Cardiac septum (tissue), 1 donor: ENCODE measurements around the gene RBM18. TPM values are rescaled to one million over a fixed set of nuclear protein-coding genes. Genes with fewer than 3 reads are reported as not detected.
A peak's percentile ranks its signal among the peaks of the same experiment; 100 is the strongest.

Experiments
- DNase-seq: peaks from one replicate; pipeline ENCODE4 v3.0.0-alpha.2; 2020; ENCODE audit warnings: low spot score
- intact Hi-C: fragments of 100-400 bp; cut with DNase I; formaldehyde crosslinking; loops from one replicate; pipeline ENCODE4 v1.14.0; 2022
- long read RNA-seq: library from polyadenylated mRNA; unstranded; transcript quantifications from one replicate; pipeline ENCODE4 v2.0.0, GENCODE V29; 2021
- total RNA-seq: library from RNA; stranded (reverse); fragmentation: NEBNext Ultra II Directional; extraction: Animal tissue kit (Norgen Biotek cat#: 25700); gene quantifications from one replicate; pipeline ENCODE4 v1.2.1, GENCODE V29; 2021
- donor health status: DM: no; HTN: no; CAD: no.

Gene RBM18, protein sequence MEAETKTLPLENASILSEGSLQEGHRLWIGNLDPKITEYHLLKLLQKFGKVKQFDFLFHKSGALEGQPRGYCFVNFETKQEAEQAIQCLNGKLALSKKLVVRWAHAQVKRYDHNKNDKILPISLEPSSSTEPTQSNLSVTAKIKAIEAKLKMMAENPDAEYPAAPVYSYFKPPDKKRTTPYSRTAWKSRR
- 32.3 TPM for total RNA-seq
- long read RNA-seq, full-length matches to known transcripts = 106 of 117 reads
- long read RNA-seq, partial matches to known transcripts = 1 of 117 reads
- long read RNA-seq, other reads (novel, unspliced or antisense) = 10 of 117 reads

DNA sequence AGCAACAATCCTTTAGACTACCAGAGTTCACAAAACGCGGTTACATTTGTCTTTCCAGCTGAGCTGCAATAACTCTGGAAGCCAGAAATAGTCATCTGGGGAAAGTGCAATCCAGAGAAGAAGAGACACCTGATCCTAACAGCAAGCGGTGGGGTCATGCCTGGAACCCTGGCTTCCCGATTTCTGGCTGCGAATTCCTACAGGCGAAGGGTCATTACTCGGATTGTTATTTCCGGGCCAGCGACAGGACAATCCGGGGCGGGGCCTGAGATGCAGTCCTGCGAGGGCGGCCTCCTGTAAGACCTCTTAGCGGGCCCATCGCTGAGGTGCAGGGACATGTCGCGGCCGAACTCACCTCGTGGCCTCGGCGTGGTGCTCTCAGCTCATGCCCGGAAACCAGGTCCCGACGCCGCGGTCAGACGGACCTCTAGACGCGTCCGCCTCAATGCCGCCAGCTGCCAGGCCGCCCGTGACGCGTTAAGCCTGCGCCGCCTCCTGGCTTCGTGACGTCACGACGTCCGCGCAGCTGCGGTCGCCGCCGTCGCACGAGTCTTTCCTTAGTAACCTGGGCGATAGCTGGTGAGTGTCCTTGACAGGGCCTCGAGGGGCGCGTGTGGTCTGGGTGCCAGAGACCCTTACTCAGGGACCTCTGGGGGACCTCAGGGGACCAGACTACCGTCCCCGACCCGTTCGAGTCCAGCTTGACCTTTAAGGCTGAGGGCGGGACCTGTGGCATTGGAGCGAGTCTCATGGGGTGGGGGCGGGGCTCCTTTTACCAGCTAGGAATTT is at the start of gene RBM18, which contains the start of gene MRRF:
Gene RBM18 (minus strand): TSS at position 481 of the 789 bp plus-strand sequence. CDS start 3,348 bp downstream, outside the sequence.
Gene MRRF (plus strand): TSS at position 523 of the 789 bp plus-strand sequence. CDS start 6,010 bp downstream, outside the sequence.
- intact Hi-C loops = loop anchor here (2.0 kb wide), 1 partner anchor 84 kb away; no protein-coding TSS in a partner anchor

DNA sequence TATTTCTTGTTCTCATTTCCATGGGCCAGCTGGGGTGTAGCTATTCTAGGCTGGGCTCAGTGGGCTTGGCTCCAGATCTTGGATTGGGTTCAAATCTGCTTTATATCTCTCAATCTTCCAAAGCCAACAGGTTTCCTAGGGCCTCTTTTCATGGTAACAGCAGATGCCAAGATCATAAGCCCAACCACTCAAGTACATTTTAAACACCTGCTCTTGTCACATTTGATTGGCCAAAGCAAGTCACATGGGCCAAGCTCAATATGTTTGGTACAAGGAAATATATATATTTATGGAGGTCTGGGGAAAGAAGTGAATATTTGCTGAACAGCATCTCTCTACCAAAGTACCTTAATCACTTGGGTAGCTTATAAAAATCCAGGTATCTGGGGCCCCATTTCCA is 49.5 kb upstream of the RBM18 start:
- intact Hi-C loops = no loop called here
- no peak for DNase-seq

More for the DNA sequence above, at the start of gene RBM18, which contains the start of gene MRRF:
- DNase-seq = peak; percentile 96

DNA sequence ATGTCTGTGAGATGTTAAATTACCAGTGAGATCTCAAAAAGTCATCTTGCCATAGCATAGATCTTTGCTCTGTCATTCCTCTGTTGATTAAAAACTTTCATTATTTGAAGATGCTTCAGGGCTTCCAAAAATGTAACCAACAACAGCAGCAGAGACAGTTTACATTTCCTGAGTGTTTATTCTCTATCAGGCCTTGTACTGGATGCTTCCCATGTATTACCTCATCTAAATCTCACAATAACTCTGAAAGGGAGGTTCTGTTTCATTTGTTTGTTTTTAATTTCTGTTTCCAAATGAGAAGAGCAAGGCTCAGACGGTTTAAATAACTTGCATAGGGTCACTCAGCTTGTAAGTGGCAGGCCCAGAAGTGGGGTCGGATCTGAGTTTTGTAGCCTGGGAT is 45.2 kb upstream of the RBM18 start:
- DNase-seq = no peak
- intact Hi-C loops = loop anchor here (5.0 kb wide), 1 partner anchor 37 kb away; no protein-coding TSS in a partner anchor

DNA sequence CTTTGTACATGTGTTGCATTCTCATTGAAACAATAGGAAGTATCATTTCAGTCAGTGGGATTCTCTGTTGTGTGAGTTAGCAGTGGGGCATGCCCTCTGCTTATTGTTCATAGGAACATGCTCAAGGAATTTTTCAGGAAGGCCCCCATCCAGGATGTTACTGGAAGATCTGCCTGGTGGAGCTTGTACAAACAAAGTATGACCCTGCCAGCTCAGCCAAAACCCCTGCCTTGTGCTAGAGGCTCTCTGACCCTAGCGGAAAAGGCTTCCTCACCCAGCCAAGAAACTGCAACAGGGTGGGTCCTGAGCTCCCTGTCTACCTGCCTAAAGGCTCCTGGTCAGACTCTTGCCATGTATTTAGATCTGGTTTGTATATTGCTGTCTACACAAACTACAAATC is 43.3 kb upstream of the RBM18 start:
- intact Hi-C loops = loop anchor here (5.0 kb wide), 1 partner anchor 39 kb away; no protein-coding TSS in a partner anchor
- no peak for DNase-seq

DNA sequence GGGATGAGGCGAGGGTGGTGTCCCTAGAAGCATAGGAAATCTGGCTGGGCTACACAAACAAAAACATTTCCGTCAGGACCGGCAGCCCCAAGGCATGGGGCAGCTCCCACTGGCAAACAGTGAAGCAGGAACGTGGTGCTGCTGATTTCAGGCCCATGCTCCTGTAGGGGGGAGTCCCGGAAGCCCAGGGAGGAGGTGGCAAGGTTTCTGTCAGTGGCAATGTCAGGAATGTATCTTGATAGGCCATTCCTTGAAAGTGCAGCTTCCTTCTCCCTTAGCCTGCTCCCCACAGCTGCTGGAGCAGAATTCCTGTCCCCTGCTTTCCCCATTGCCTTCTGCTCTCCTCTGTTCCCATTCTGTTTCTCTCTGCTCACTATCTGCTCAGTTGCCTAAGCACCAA is 42.4 kb upstream of the RBM18 start:
- intact Hi-C loops = loop anchor here (5.0 kb wide), 1 partner anchor 40 kb away; no protein-coding TSS in a partner anchor
- DNase-seq = no peak

DNA sequence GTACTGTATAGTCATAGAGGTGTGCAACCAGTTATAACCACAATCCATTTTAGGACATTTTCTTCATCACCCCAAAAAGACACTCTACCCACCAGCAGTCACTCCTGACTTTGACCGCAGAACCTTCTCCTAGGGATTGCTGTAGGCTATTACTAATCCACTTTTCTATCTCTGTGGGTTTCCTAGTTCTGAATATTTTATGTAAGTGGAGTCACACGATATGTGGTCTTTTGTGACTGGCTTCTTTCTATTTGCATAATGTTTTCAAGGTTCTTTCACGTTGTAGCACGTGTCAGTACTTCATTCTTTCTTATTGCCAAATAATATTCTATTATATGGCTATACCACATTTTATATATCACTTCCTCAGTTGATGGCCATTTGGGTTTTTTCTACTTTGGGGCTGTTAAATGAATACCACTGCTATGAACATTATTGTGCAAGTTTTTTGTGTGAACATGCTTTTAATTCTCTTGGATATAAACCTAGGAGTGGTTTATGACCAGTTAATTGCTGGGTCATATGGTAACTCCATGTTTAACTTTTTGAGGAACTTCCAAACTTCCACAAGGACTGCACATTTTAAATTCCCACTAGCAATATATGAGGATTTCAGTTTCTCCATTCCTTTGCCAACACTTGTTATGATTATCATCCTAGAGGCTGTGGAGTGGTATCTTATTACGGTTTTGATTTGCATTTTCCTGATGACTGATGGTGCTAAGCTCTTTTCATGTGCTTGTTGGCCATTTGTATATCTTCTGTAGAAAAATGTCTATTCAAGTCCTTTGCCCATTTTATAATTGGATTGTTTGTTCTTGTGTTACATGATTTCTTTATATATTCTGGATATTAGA is 37.8 kb upstream of the RBM18 start:
- no peak for DNase-seq
- intact Hi-C loops = no loop called here

DNA sequence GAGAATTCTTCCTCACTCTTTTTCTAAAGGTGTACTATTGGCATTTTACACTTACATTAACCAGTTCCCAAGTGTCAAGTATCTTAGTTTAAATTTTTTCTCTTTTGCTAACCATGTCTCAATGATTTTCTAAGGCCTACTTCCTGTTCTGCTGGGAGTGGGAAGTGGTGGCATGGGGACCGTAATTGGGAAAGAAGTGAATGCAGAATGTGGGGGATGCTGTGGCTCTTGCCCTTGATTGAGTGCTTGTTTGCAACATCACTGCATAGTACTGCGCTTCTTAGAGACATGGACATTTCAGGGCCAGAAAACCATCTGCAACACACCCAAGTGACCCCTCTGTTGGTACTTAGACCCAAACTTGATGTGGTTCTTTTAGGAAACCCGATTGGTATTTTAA is 32.9 kb upstream of the RBM18 start:
- no peak for DNase-seq
- intact Hi-C loops = no loop called here

DNA sequence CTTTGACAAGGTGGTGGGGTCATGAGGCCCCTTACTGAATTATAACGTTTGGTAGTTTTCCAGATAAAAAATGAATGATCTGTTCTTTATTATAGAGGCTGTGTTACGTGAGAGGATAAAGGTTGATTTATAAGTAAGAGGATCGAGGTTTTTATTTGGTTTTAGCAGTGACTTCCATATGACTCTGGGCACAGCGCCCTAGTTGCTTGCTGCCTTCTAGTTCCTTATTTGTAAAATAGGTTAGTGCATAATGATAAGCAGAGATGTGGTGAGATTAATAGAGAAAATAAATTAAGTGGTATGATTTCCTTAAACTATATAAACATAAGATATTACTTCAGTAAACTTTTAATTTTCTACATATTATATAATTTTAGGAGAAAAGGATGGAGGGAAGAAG is 29.9 kb upstream of the RBM18 start:
- intact Hi-C loops = loop anchor here (5.0 kb wide), 1 partner anchor 33 kb away; no protein-coding TSS in a partner anchor
- DNase-seq = no peak

DNA sequence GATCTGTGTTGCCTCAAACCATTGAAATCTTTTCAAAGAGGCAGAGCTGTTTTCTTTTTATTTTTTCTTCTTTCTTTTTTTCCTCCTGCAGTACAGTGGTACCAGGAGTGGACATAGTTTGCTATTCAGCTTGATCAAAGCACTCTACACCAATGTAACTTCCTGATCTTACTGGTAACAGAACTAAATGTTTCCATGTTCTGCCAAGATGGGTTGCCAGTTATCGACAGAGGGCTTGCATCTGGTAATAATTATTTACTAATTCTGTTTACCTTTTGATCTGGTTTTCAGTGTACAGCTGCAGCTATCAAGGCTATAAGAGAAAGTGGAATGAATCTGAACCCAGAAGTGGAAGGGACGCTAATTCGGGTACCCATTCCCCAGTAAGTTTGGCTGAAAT is 26.8 kb upstream of the RBM18 start:
- DNase-seq = no peak
- intact Hi-C loops = loop anchor here (5.0 kb wide), 1 partner anchor 36 kb away; no protein-coding TSS in a partner anchor

DNA sequence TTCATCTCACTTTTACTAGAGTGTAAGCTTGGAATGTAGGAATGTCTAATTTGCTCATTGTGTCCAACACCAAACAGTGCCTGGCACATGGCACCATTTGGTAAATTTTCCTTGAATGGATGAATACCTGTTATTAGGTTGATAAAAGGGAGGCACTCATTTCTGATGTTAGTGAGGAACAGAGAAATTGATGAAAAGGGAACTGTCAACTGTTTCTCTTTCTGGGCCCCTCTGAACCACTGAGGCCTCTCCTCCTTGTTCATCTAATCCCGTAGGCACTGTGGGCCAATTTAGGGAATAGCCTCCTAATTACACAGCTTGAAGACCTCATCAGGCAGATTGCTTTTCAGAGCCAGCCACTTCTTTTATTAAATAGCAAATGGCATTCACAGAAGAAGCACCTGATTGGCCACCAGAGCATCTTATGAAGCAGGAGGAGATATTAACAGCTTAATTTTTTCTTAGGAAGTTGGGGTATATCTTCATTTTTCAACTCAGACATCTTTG is 22.6 kb upstream of the RBM18 start:
- intact Hi-C loops = no loop called here
- DNase-seq = no peak

DNA sequence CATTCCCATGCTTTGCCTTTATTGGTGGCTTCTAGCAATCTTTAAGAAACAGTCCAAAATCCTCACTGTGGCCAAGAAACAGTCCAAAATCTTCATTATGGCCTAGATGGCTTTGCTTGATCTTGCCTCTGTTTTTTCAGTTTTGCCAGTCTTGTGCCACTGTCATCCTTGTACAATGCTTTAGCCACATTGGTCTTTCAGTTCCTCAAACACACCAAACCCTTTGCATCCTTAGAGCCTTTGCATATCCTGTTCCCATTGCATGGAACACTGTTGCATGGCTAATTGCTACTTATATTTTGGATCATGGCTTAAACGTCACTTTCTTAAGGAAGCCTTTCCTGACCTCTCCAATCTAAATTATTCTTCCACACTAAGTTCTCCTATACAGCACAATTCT is 22.1 kb upstream of the RBM18 start:
- DNase-seq = no peak
- intact Hi-C loops = no loop called here

DNA sequence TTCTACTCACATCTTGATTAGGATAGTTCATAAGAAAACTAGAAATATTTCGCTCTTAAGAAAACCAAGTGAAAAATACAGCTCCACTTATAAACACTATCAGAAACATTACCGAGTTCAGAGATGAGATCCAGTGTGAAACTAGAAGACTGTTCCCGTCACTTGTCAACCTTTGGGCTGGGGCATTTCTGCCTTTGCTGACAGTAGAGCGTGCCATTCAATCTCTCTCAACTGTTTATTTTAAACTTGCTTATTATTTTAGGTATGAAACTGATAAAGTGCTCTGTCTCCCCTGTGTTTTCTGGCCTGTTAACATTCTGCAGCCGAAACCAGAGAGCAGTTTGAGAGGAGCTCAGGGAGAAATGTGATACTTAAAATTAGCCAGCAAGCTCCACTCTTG is 16.7 kb upstream of the RBM18 start:
- intact Hi-C loops = no loop called here

DNA sequence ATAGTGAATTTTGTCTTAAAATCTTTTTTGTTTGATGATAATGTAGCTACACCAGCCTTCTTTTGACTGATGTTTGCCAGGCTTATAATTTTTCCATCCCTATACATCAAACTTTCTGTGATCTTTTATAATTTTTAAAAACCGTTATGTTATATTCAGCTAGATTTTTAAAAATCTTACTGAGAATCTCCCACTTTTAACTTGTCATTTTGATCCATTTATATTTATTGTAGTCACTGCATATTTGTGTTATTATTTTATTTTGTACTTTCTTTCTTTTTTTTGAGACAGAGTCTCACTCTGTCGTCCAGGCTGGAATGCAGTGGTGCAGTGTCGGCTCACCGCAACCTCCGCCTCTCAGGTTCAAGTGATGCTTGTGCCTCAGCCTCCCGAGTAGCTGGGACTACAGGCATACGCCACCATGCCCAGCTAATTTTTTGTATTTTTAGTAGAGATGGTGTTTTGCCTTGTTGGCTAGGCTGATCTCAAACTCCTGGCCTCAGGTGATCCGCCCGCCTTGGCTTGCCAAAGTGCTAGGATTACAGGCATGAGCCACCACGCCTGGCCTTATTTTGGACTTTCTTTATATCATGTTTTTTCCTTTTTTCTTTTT is 12.8 kb upstream of the RBM18 start:
- intact Hi-C loops = no loop called here

More for the DNA sequence above, 16.7 kb upstream of the RBM18 start:
- no peak for DNase-seq

DNA sequence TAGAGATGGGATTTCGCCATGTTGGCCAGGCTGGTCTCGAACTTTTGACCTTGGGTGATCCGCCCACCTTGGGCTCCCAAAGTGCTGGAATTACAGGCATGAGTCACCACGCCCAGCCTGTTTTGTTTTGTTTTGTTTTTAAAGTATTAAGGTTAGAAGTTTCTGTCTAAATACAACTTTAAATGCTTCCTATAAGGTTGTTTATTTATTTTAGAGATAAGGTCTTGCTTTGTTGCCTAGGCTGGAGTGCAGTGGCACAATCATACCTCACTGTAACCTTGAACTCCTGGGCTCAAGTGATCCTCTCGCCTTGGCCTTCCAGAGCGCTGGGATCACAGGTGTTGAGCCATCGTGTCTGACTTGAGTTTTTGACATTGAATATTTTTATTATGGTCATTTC is 11.5 kb upstream of the RBM18 start:
- no peak for DNase-seq
- intact Hi-C loops = no loop called here

More for the DNA sequence above, 12.8 kb upstream of the RBM18 start:
- no peak for DNase-seq

DNA sequence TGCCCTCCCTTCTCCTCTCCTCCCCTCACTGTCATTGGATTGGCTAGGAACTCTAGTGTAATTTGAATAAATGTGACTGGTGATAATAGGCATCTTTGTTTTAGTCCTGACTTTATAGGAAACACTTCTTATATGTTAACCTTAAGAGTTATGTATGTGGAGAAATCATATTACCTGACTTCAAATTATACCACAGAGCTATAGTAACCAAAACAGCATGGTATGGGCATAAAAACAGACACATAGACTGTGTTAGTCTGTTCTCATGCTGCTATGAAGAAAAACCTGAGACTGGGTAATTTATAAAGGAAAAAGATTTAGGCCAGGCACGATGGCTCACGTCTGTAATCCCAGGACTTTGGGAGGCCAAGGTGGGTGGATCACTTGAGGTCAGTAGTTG is 9.4 kb upstream of the RBM18 start:
- intact Hi-C loops = no loop called here
- DNase-seq = no peak

DNA sequence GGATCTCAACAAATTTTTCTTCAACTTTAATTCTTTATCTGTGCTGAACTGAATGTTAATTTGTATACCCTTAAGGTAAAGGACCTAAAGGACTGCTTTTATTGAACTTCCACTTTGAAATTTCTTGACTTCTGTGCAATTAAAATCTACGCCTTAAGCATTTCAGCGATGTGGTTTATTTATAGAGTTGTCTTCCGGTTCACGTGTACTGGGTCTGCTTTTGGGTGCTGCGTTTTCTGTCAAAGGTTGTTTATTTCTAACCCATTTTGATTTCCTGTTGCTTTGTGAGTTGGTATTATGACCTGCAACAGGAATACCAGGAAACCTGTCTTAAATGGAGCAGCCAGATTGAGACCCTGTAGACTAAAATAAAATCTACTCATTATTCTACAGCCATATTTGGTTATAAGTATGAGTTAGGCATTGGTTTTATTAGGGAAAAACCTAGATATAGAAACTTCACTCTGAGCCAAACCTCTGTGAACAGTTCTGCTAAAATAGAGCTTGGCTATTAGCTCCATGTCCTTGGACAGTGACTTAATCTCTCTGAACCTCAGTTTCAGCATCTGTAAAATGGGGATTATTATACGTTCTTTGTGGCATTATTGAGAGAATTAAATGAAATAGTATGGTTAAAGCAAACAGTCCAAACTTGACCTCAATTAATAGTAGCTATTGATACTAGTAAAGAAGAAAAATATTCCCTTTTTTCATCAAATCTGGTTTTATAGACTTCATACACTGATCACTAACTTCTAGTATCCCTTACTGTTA is 3.6 kb upstream of the RBM18 start:
- no peak for DNase-seq
- intact Hi-C loops = no loop called here

DNA sequence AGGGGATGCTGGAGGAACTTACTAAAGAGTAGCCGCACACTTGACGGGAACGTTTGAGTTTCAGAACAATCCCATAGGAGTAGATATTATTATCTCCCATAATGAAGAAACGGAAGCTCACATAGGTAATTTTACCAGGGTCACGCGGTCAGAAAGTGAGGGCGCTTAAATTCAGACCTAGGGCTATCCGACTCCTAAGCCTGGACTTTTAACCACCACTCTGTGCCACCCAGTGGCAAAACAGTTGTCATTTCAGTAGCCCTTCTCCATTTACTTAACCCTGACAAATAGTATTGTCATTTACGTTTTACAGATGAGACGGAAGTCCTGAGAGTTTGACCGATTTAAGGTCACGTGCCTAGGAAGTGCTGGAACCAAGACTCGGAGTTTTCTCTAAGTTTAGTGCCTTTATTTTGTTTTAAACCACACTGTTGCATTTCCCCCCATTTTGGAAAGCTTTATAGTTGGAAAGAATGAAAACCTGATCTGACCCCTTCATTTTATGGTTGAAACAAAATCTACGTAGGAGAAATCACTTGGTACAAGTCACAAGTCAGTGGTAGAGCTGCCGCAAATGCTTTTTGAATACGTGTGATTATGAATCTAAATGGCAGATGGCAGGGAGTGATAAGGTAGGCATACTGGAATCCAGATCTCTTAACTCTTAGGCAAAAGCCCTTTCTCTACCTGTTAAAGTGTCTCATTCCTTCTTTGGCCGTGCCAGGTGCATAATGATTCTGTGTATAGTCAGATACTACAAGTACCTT is 692 bp upstream of the RBM18 start:
- no peak for DNase-seq
- intact Hi-C loops = loop anchor here (2.0 kb wide), 1 partner anchor 83 kb away; no protein-coding TSS in a partner anchor
